ENCODE results near the gene ARL3.

DNA sequence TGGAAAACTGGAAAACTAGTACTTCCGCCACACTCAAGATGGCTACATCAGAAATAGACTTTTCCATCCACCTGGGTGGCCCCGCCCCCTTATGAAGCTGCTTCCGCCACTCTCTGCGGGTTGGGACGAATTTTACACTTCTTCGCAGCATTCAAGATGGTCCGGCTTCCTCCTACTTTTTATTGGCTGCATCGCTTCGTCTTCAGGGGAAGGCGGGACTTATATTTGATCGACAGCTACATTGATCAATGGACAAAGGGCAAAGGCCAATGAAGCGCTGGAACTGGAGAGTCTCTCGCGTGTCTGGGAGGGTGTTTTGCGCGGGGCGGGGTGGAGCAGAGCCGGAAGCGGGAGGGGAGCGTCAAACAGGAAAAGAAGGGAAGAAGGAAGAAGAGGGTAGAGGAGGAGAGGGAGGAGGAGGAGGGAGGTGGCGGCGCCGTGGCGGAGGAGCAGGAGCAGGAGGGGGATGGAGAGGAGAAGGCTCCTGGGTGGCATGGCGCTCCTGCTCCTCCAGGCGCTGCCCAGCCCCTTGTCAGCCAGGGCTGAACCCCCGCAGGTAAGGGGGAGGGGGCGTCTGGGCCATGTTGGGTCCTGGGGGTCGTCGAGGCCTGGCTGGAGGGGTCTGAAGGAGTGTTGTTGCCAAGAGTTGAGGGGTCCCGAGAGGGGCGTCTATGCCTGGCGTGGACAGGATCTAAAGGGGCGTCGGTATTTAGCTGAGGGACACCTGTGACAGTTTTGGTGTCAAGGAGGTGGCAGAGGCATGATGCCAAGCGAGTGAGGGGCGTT lies 29.6 kb upstream of the ARL3 start, which contains the start of gene WBP1L:
- TF ChIP-seq, protein P1, sequence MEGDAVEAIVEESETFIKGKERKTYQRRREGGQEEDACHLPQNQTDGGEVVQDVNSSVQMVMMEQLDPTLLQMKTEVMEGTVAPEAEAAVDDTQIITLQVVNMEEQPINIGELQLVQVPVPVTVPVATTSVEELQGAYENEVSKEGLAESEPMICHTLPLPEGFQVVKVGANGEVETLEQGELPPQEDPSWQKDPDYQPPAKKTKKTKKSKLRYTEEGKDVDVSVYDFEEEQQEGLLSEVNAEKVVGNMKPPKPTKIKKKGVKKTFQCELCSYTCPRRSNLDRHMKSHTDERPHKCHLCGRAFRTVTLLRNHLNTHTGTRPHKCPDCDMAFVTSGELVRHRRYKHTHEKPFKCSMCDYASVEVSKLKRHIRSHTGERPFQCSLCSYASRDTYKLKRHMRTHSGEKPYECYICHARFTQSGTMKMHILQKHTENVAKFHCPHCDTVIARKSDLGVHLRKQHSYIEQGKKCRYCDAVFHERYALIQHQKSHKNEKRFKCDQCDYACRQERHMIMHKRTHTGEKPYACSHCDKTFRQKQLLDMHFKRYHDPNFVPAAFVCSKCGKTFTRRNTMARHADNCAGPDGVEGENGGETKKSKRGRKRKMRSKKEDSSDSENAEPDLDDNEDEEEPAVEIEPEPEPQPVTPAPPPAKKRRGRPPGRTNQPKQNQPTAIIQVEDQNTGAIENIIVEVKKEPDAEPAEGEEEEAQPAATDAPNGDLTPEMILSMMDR (IDR thresholded peaks at IDR 0.05; ENCODE audit: borderline replicate concordance, extremely low read depth, low read length, poor library complexity, severe bottlenecking): no peak
- no peak for TF ChIP-seq EZH2 (IDR thresholded peaks at IDR 0.05; ENCODE audit: borderline replicate concordance, low read depth, low read length, severe bottlenecking)

Data from DND-41 (cell line).